OCI-LY1 (cell line): Measurements from ENCODE around the gene RSPH6A.

Experiments used
- EZH2 ChIP-seq: fragments of 200-600 bp; sonication (generic), shearing (Covaris generic); IDR thresholded peaks from 2 replicates; pipeline ENCODE4 v1.8.0; 2017; ENCODE audit warnings: borderline replicate concordance, mixed run types, mild to moderate bottlenecking, antibody characterized with exemption, low read length, moderate library complexity, mixed read lengths
- TF ChIP-seq, protein P1 (sequence below): fragments of 200-600 bp; sonication (generic), shearing (Covaris generic); IDR thresholded peaks from 2 replicates; pipeline ENCODE4 v1.5.1; 2017; ENCODE audit warnings: mild to moderate bottlenecking, antibody characterized with exemption, low read length, moderate library complexity, mixed read lengths

DNA sequence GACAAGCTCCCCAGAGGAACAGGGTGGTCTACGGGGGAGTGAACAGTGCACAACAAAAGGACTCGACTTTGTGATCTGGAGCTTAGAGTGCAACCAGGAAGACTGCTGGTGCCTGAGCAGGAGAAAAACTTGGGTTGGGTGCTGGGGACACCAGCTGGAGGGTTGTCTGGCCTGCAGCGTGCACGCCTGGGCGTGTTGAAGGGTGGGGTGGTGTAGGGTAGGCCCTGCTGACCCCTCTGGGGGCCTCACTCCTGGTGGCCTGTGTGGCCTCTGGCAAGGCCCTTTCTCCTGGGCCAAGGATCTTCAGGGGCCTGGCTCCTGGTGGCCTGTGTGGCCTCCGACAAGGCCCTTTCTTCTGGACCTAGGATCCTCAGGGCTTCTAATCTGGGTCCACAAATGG is 4.7 kb upstream of the RSPH6A start:
- TF ChIP-seq, protein P1, sequence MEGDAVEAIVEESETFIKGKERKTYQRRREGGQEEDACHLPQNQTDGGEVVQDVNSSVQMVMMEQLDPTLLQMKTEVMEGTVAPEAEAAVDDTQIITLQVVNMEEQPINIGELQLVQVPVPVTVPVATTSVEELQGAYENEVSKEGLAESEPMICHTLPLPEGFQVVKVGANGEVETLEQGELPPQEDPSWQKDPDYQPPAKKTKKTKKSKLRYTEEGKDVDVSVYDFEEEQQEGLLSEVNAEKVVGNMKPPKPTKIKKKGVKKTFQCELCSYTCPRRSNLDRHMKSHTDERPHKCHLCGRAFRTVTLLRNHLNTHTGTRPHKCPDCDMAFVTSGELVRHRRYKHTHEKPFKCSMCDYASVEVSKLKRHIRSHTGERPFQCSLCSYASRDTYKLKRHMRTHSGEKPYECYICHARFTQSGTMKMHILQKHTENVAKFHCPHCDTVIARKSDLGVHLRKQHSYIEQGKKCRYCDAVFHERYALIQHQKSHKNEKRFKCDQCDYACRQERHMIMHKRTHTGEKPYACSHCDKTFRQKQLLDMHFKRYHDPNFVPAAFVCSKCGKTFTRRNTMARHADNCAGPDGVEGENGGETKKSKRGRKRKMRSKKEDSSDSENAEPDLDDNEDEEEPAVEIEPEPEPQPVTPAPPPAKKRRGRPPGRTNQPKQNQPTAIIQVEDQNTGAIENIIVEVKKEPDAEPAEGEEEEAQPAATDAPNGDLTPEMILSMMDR: no peak
- no peak for TF ChIP-seq EZH2
